OCI-LY1 (cell line): ENCODE data around the gene C2CD5.

Source experiments
- H2AFZ ChIP-seq: fragments of 200-600 bp; sonication (generic), shearing (Covaris generic); 2 replicates; pipeline ENCODE4 v1.6.0; 2014; ENCODE audit warnings: antibody characterized with exemption, mild to moderate bottlenecking, low read length
- H3F3A ChIP-seq: fragments of 200-600 bp; sonication (generic), shearing (Covaris generic); 2 replicates; pipeline ENCODE4 v1.6.0; 2014; ENCODE audit warnings: mild to moderate bottlenecking, antibody characterized with exemption, low read length, moderate library complexity; ENCODE audit not compliant: insufficient read depth
- H3K27ac ChIP-seq: fragments of 200-600 bp; sonication (generic); 2 replicates; pipeline ENCODE4 v1.5.1; 2014; ENCODE audit warnings: low read length, mixed run types, mild to moderate bottlenecking, low read depth; ENCODE audit not compliant: poor library complexity, severe bottlenecking
- H3K27me3 ChIP-seq: fragments of 200-600 bp; sonication (generic); 2 replicates; pipeline ENCODE4 v1.6.0; 2014; ENCODE audit warnings: antibody characterized with exemption, mild to moderate bottlenecking, low read length, moderate library complexity; ENCODE audit not compliant: insufficient read depth
- H3K36me3 ChIP-seq: fragments of 200-600 bp; sonication (generic); 2 replicates; pipeline ENCODE4 v1.6.1; 2014; ENCODE audit warnings: mild to moderate bottlenecking, antibody characterized with exemption, low read length, moderate library complexity, mixed read lengths; ENCODE audit not compliant: insufficient read depth
- H3K4me1 ChIP-seq: fragments of 200-600 bp; sonication (generic); 2 replicates; pipeline ENCODE4 v1.5.1; 2014; ENCODE audit warnings: mild to moderate bottlenecking, low read length, moderate library complexity; ENCODE audit not compliant: insufficient read depth, severe bottlenecking
- H3K4me2 ChIP-seq: fragments of 200-600 bp; sonication (generic), shearing (Covaris generic); 2 replicates; pipeline ENCODE4 v1.6.1; 2014; ENCODE audit warnings: low read length
- H3K4me3 ChIP-seq: fragments of 200-600 bp; sonication (generic); 2 replicates; pipeline ENCODE4 v1.5.1; 2014; ENCODE audit warnings: low read length, low read depth, mild to moderate bottlenecking, mixed read lengths; ENCODE audit not compliant: poor library complexity, severe bottlenecking
- H3K79me2 ChIP-seq: fragments of 200-600 bp; shearing (Covaris generic); 2 replicates; pipeline ENCODE4 v1.6.1; 2016; ENCODE audit warnings: mixed run types, low read length, mixed read lengths; ENCODE audit not compliant: insufficient read depth
- H3K9ac ChIP-seq: fragments of 200-600 bp; sonication (generic), shearing (Covaris generic); 2 replicates; pipeline ENCODE4 v1.6.1; 2014; ENCODE audit warnings: mild to moderate bottlenecking, low read length, mixed read lengths
- H3K9me2 ChIP-seq: fragments of 200-600 bp; sonication (generic), shearing (Covaris generic); 2 replicates; pipeline ENCODE4 v1.6.1; 2014; ENCODE audit warnings: low read depth, mild to moderate bottlenecking, low read length, mixed read lengths
- H3K9me3 ChIP-seq: fragments of 200-600 bp; shearing (Covaris generic); 2 replicates; pipeline ENCODE4 v1.6.1; 2014; ENCODE audit warnings: low read length, mixed read lengths
- H4K20me1 ChIP-seq: fragments of 200-600 bp; sonication (generic), shearing (Covaris generic); 2 replicates; pipeline ENCODE4 v1.6.0; 2016; ENCODE audit warnings: mild to moderate bottlenecking, low read length; ENCODE audit not compliant: insufficient read depth
- EZH2 ChIP-seq: fragments of 200-600 bp; sonication (generic), shearing (Covaris generic); IDR thresholded peaks from 2 replicates; pipeline ENCODE4 v1.8.0; 2017; ENCODE audit warnings: borderline replicate concordance, mixed run types, mild to moderate bottlenecking, antibody characterized with exemption, low read length, moderate library complexity, mixed read lengths
- TF ChIP-seq, protein P1 (sequence below): fragments of 200-600 bp; sonication (generic), shearing (Covaris generic); IDR thresholded peaks from 2 replicates; pipeline ENCODE4 v1.5.1; 2017; ENCODE audit warnings: mild to moderate bottlenecking, antibody characterized with exemption, low read length, moderate library complexity, mixed read lengths

Gene C2CD5

DNA sequence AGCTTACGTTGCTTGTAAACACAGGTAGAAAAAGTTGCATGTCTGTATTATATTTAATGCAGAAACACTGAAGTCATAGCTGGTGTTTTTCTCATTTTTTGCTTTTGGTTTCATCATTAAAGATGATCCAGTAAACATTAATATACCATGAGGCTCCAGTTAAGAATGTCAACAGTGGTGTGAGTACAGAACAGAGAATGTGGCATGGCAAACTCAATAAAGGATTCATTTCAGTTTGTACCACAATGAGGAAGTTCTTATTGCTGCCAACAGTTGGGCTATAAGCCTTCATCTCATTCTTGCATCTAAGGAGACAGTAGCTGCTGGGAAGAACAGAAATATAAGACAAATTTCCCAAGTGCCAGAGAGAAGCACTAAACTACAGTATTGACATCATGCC is 137.7 kb downstream of the C2CD5 start:
- Histone ChIP-seq H4K20me1 (no peaks in the 10 kb centered on the region), H3K27ac (no peak overlapping the region), H3K36me3 (no peaks in the 10 kb centered on the region), H3K4me2 (no peak overlapping the region), H3K79me2 (no peaks in the 10 kb centered on the region), H3K4me3 (no peak overlapping the region), H3K9ac (no peak overlapping the region), H3F3A (no peaks in the 10 kb centered on the region), H2AFZ (no peak overlapping the region), H3K4me1 (no peaks in the 10 kb centered on the region), H3K27me3 (no peaks in the 10 kb centered on the region), H3K9me2 (no peaks in the 10 kb centered on the region), H3K9me3 (no peaks in the 10 kb centered on the region)
- no peak for TF ChIP-seq EZH2
- TF ChIP-seq, protein P1, sequence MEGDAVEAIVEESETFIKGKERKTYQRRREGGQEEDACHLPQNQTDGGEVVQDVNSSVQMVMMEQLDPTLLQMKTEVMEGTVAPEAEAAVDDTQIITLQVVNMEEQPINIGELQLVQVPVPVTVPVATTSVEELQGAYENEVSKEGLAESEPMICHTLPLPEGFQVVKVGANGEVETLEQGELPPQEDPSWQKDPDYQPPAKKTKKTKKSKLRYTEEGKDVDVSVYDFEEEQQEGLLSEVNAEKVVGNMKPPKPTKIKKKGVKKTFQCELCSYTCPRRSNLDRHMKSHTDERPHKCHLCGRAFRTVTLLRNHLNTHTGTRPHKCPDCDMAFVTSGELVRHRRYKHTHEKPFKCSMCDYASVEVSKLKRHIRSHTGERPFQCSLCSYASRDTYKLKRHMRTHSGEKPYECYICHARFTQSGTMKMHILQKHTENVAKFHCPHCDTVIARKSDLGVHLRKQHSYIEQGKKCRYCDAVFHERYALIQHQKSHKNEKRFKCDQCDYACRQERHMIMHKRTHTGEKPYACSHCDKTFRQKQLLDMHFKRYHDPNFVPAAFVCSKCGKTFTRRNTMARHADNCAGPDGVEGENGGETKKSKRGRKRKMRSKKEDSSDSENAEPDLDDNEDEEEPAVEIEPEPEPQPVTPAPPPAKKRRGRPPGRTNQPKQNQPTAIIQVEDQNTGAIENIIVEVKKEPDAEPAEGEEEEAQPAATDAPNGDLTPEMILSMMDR: no peak

DNA sequence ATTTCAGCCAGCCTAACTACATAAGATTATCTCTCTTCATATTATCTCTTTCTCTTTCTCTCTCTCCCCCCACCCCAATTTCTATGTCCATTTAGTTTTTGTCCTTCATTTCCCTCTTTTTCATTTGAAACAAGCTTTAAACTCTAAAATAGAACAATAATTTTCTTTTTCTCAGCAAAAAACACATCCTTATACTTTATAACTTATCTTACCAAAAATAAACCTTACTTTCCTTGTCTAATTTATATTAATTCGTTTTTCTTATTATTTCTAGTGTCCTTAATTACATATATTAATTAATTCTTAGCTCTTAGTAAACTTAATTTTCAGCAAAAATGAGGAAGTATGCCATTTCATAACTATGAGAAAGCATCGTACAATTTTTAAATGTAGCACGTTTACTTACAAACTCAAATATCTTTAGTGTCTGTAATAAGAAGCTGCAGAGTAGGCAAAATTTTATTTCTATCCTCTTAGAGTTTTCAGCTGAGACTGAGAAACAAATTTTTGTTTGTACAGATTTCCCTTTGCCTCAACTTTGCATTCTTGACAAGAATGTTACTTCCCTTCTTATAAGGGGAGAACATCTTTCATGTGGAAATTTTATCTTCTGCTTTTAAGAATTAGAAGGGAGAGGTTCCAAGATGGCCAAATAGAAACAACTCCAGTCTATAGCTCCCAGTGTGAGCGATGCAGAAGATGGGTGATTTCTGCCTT is 144.7 kb downstream of the C2CD5 start:
- Histone ChIP-seq H3K79me2 (no peaks in the 10 kb centered on the region), H3K9me2 (no peaks in the 10 kb centered on the region), H2AFZ (no peak overlapping the region), H3K4me3 (no peak overlapping the region), H3K9ac (no peak overlapping the region), H3K36me3 (no peaks in the 10 kb centered on the region), H3K4me1 (no peaks in the 10 kb centered on the region), H3K27me3 (no peaks in the 10 kb centered on the region), H3F3A (no peaks in the 10 kb centered on the region), H4K20me1 (no peaks in the 10 kb centered on the region), H3K9me3 (no peaks in the 10 kb centered on the region), H3K27ac (no peak overlapping the region), H3K4me2 (no peak overlapping the region)
- TF ChIP-seq EZH2: no peak
- TF ChIP-seq, protein P1: no peak
